ENCODE results near the gene EYS.

- TF ChIP-seq EZH2 (IDR thresholded peaks at IDR 0.05) (no peak), POLR2AphosphoS5 (IDR thresholded peaks at IDR 0.05; ENCODE audit: borderline replicate concordance, low read depth, low read length) (no peak; the same call in 1 of the 2 replicates), FOXP2 (optimal IDR thresholded peaks at IDR 0.05; ENCODE audit: control extremely low read depth, extremely low read length, insufficient read depth) (no peak)
Measured at GRCh38 chr6:63807056-63807455, 1900.0 kb downstream of the EYS start.

Data from SK-N-MC (cell line).